MM.1S (cell line): ENCODE results near the gene ZNF283.

Source experiments
- EZH2 ChIP-seq: fragments of 300-600 bp; sonication (generic); optimal IDR thresholded peaks from 2 replicates; pipeline ENCODE3; 2017; ENCODE audit warnings: low read depth, mild to moderate bottlenecking, antibody characterized with exemption, low read length, mixed read lengths
- EZH2phosphoT487 ChIP-seq: fragments of 300-600 bp; sonication (generic); IDR thresholded peaks from 2 replicates; pipeline ENCODE4 v1.6.1; 2018; ENCODE audit warnings: antibody characterized with exemption, low read length
- TF ChIP-seq, protein P1 (sequence below): fragments of 300-600 bp; sonication (generic); IDR thresholded peaks from 2 replicates; pipeline ENCODE4 v1.5.1; 2016; ENCODE audit warnings: antibody characterized with exemption, low read length, mixed read lengths

- TF ChIP-seq, protein P1, sequence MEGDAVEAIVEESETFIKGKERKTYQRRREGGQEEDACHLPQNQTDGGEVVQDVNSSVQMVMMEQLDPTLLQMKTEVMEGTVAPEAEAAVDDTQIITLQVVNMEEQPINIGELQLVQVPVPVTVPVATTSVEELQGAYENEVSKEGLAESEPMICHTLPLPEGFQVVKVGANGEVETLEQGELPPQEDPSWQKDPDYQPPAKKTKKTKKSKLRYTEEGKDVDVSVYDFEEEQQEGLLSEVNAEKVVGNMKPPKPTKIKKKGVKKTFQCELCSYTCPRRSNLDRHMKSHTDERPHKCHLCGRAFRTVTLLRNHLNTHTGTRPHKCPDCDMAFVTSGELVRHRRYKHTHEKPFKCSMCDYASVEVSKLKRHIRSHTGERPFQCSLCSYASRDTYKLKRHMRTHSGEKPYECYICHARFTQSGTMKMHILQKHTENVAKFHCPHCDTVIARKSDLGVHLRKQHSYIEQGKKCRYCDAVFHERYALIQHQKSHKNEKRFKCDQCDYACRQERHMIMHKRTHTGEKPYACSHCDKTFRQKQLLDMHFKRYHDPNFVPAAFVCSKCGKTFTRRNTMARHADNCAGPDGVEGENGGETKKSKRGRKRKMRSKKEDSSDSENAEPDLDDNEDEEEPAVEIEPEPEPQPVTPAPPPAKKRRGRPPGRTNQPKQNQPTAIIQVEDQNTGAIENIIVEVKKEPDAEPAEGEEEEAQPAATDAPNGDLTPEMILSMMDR, result no peak
- TF ChIP-seq EZH2phosphoT487 (no peak), EZH2 (no peak)
These were observed 22.7 kb upstream of the ZNF283 start for GRCh38 chr19:43804432-43804831.
